RPMI8226 (cell line): ENCODE results near the gene RAPH1.
"Not testable (repeated sequence)": the region's sequence is repeated elsewhere in the genome, so short reads cannot be mapped to it uniquely, and the experiment has no call there.

ENCODE experiments used
- DNase-seq: peaks from one replicate; pipeline ENCODE4 v3.0.0-alpha.2; 2015

The RAPH1 gene

DNA sequence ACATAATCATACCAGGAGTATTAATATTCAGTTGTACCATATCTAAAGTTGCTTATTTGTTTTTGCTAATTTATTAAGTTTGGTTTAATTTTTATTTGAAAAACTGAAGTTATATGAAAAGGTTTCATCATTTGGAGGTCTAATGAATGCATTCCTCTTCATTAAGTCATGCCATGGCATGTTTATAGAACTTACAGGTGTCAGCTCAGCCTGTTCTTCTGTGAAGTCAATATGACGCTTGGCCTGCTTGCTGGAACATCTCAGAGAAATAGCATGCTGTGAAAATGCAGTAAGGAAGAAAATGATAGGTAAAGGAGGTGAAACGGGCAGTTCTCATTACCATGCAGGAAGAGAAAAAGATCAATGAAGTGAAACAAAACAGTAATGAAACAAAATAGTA lies 58.2 kb downstream of the RAPH1 start:
- no peak for DNase-seq

DNA sequence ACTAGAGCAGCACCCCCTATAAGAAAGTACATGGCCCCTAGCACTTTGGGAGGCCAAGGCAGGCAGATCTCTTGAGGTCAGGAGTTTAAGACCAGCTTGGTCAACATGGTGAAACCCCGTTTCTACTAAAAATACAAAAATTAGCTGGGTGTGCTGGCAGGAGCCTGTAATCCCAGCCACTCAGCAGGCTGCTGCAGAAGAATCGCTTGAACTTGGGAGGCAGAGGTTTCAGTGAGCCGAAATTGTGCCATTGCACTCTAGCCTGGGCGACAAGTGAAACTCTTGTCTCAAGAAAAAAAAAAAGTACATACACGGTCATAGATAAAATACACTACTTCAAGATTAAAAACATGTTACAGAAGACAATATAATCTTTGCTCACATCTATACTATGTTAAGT lies 63.8 kb downstream of the RAPH1 start:
- DNase-seq = no peak

DNA sequence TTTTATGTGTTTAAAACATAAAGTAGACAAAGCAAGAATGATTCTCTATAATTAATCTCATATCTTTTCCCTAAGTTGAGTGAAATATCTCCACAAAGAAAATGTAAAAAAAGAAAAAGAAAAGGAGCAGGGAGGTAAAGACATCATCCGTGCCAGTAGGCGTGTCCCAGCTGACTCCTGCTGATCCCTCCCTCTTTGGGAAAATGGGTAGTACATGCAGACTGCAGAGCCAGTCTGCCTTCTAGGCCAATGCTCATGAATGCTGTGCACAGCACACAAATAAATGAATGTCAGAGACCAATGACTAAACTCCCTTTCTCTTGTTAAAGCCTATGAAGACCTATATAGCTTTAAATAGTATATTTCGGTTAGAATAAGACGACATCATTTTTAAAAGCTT lies 64.7 kb downstream of the RAPH1 start:
- DNase-seq = no peak

DNA sequence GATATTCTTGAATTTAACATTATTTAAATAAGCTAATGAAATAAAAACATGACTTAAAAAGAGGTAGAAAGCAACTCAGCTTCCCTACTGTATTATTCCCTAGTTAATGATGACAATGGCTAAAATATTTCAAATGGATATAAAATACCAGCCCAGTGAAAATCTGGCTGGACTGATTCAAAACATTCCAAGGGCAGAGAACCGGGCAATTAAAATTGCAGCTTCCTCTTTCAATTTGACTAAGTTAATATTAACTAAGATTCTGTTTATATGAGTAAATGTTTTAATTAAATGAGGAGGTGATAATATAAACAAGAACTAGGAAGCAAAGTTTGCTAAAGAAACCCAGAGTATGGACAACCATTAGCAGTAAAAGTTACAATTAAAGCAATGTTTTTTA lies 65.6 kb downstream of the RAPH1 start:
- no peak for DNase-seq

DNA sequence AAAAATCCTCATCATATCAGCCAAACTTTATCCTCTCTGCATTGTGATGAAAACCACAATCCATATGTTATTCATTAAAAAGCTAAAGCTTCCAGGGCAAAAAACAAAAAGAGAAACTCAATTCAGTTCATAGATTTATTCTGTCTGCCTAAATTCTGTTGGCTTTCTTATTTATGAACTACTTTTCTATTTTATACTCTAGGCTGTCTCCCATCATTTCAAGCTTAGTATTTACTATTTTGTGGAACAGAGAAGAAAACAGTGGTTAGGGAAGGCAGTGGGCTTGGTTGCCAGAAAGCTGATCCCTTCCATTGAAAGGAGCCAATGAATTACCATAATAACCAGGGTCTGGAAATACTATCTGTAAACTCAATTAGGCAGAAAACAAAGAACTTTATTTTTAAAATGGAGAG lies 71.8 kb downstream of the RAPH1 start:
- no peak for DNase-seq

DNA sequence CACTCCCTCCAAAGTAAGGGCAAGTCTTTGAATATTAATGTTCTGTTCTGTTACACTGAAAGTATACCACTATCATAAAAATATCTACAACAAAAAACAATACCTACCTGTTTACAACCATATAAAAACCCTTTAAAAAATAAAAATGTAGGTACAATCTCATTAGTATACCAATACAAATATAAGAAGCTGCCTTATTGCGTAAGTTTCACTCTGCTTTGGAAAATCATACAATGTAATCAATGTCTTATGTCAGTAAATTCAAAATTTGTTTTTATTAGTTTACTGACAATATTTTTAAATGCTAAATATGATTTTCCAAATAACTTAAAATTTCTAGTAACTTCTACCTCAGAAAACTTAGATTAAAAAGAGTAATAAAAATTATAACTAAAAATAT lies 72.8 kb downstream of the RAPH1 start:
- DNase-seq = no peak

DNA sequence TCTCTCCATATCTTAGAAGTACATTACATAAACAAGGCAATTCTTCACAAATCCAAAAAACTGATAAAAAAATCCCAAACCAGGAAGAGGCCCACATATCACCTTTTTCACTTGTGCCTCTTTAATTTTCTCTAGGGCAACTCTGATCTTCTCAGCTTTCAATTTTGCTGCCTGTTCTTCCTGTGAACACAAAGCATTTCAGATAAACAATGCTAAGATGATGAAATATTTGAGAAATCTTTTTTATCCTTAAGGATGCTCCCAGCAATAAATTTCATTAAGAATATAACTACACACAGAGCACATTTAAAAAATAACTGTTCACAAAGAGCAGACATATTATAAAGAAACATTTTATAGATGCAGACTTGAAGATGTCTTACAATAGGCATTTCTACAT lies 73.4 kb downstream of the RAPH1 start:
- DNase-seq = no peak

DNA sequence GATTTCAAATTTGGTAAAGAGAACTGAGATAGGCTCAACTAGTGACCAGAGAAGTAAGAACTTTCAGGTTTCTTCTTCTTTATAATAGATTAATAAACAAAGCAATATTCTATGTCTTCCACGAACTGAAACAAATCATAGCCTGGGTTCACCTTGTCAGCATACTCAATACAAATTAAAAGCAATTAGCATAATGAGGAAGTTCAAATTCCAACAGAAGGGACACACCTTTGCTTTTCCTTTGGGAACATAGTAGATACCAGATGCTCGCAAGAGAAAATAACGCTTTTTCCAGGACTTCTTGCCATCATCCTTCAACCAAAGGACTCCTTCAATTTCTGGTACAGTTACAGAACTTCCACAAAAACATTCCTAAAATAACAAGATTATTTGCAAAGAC lies 79.9 kb downstream of the RAPH1 start:
- DNase-seq = no peak

DNA sequence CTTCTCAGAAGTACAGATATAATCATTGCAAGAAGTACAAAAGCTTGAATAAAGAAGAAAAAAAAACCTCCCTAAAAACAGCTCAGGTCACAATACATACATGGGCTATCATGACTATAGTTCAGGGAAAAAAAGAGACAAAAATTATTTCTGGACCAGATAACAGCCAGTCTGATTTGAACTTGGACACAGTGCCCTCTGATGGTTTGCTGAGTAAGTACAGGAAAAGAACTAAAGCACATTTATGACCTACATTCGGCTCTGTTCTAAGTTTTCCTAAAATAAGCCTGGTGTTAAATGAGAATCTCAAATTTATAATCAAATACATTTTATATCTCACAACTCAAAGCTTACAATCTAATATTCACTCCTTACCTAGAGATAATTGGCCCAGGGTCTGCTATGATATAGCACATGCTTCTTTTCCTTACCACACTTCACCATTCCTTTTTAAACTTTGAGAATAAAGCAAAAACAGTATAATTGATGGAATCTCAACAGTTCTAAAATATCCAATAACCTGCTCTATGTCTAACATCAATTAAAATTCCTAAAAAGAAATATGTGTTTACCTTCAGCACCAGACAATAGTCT lies 81.1 kb downstream of the RAPH1 start:
- DNase-seq = peak; percentile 55

DNA sequence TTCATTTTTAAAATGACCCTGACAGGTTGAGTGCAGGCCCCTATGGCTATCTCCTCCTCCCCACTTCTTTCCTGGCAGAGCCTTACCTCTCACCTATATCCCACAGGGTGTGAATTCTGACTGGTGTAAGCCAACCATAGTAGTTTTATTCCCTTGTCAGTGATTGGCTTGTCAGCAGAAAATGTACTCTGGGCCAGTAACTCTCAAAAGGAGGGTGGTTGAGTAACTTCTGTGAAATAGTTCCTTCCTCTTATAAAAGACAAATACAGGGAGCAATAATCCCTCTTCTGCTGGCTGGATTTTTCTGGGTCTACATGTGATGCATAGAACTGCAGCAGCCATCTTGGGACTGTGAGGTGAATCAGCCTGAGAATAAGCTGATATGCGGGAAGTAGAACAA lies 83.4 kb downstream of the RAPH1 start:
- no peak for DNase-seq

DNA sequence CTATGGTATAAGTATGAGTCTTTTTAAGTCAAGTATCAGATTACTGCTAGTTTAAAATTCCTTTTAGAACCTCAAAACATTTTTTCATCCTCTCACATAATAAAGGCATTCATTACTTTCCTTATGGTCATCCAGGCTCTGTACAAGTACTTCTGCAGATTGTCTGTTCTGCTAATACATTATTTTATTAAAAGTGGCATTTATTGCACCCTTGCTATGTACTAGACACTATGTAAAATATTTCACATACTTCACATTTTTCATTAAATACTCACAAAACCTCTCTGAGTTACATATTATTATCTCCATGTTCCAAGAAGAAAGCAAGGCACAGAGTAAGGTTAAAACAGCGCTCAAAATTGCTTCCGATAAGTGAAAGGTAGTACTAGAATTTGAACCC lies 84.1 kb downstream of the RAPH1 start:
- DNase-seq = no peak

DNA sequence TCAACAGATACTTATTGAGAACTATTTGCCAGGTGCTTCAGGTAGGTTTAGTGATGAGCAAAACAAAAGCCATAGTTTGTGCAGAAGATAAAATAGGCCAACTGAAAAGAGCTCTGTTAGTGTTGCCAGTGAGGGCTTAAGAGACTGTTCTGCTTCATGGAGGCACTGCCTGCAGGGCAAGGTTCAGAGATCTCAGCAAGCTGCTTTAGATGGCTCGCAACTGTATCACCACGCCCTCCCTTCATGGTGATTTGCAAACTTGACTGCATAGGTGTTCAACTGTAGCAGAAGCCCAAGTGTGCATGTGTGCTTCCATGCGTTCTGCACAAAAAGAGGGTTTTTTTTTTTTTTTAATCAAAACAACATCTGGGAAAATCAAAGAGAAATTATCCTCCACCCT lies 84.5 kb downstream of the RAPH1 start:
- DNase-seq = no peak

DNA sequence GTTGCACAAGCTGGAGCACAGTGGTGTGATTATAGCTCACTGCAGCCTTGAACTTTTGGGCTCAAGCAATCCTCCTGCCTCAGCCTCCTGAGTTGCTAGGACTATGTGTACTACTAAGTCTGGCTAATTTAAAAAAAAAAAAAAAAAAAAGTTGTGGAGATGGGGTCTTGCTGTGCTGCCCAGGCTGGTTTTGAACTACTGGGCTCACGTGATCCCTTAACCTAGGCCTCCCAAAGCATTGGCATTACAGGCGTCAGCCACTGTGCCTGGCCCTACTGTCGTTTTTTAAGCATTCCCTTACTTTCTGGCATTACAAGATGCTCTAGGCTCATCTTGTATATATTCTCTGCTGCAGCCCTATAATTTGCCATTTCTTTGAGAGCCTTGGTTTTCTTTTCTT lies 88.3 kb downstream of the RAPH1 start:
- DNase-seq = no peak

DNA sequence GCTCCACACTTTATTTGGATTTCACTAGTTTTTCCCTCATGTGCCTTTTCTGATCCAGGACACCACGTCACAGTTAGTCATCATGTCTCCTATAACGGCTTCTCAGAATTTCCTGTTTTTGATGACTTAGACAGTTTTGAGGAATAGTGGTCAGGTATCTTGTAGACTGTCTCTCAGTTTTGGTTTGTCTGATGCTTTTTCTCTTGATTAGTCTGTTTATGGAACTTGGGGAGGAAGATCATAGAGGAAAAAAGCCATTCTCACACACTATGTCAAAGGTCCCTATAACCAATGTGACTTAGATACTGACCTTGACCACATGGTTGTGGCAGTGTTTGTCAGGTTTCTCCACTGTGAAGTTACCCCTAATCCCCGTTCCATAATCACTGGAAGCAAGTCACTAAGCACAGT lies 89.0 kb downstream of the RAPH1 start:
- no peak for DNase-seq

DNA sequence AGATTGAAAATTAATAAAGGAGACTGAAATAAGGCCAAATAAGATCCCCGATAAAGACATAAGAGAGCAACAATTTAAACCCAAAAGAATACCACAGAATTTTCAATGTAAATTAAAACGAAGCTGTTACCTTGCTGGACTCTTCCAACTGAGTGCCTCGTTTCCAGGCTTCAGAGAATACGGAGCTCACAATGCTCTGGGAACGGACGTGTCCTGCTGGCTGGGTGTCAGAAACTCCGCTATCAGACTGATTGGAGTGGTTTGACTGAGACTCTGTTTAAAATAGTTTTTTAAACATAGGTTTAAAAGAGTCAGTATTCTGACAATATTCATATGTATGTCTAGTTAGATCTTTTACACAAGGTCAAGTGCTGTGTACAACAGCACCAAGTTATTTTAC lies 90.4 kb downstream of the RAPH1 start:
- DNase-seq = no peak

DNA sequence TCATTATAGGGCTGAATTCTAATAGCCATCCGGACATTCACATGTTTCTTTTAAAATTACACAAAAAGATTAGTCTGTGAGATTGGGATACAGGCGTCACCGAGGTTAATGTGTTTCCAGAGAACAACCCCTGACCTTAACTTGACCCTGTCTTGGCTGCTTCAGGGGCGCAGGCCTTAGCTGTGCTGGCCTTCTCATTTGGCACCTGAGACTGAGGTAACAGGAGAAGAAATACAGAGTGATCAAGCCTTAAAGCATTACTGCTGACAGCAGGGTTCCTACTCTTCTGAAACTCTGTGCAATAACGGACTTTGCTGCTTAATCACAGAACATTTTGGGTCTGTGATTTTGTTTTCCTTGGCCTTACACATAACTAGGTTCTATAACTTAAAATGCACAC lies 92.6 kb downstream of the RAPH1 start:
- no peak for DNase-seq

DNA sequence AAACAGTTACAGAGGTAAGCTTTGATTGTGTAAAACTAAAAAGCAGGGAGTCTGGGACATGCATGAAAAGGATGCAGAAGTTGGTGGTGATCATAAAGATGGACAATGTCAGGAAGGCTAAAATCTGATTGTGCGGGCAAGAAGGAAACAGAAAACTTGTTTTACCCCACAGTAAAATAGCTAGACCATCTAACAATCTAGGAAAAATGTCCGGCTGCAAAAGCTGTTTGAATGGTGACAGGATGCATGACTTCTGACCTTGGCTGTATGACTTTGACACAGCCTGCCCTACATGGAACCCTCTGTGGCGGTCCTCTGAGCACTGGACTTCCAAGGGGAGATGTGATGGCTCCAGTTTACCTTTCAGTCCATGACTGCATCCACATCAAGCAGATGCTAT lies 93.6 kb downstream of the RAPH1 start:
- no peak for DNase-seq

DNA sequence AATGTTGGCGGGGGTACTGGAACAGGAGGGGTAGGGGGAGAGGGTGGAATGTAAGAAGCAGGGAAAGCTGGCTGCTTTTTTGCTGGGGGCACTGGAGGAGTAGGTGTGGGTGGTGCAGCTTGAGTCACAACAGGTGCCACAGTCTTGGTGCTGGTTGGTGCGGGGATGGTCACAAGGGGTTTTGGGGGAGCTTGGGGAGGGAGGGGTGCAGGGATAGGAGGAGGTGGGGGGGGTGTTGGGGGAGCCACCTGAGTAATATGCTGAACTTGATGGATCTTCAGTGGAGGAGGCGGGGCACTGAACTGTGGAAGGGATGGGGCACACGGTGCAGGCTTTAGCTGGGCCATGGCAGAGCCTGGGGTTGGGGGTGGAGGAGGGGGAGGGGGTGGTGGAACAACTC lies 94.4 kb downstream of the RAPH1 start:
- no peak for DNase-seq

DNA sequence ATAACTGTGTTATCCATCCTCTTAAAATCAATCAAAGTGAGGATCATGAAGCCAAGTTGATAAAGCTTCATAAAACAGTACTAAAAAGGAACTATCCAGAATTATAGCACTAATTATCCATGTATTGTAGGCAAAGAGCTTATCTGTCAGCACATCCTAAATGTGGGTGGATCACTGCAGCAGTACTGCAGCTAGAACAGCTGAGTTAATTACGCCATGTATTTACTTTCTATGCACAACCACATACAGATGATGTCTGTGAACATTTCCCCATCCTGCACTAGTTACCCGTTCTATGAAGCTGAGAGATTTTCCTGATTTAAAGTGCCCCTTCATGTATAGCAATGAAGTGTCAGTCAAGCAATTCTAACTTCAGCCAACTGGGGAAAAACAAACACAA lies 96.6 kb downstream of the RAPH1 start:
- no peak for DNase-seq

DNA sequence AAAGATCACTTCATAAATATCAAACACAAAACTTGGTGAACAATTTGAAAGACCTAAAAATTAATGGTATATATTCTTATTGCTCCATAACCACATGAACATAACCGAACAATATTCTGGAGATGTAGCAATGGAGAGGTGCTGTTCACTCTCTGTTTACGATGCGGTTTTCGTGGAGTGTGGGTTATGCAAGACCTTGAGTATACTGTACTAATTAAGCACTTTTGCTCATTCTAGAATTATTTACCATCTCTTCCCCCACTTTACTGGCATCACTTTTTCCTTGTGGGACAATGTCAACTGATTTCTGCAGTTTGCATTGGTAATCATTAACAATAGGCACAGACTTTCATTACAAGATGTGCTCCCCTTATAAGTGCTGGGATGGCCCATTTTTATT lies 97.6 kb downstream of the RAPH1 start:
- DNase-seq = no peak

DNA sequence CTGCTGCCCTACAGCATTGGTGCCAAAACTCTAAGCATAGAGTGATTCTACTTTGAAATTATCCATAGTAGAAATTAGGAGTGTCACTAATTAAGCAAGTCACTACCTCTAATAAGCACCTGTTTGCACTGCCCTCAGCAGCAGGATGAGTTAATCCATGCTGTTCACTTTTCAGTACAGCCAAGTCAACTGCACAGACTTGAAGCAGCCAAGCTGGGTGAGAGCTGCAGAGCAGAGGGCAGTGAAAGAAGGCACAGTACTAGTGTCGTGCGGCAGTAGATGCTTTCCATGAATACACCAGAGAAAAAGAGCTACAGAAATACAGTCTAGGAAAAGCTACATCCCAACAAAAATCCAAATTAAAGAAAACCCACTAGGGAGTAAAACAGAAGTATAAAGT lies 98.6 kb downstream of the RAPH1 start:
- no peak for DNase-seq

DNA sequence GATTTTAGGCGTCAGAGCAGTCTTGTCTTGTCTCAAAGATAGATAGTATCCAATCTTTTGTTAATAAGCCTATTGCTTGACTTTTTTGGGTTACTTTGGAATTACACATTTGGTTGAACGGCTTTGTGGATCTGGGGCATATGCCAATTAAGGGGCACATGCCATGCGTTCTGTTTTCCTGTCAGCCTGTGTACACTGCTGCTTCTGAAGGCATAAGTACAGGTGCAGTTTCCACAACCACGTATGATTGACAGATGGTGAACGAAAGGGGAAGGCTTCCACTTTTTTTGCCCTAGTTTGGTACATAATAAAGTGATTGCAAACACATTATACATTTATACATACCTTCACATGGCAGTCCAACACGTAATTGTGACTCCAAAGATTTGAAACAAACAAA lies 102.3 kb downstream of the RAPH1 start:
- no peak for DNase-seq

DNA sequence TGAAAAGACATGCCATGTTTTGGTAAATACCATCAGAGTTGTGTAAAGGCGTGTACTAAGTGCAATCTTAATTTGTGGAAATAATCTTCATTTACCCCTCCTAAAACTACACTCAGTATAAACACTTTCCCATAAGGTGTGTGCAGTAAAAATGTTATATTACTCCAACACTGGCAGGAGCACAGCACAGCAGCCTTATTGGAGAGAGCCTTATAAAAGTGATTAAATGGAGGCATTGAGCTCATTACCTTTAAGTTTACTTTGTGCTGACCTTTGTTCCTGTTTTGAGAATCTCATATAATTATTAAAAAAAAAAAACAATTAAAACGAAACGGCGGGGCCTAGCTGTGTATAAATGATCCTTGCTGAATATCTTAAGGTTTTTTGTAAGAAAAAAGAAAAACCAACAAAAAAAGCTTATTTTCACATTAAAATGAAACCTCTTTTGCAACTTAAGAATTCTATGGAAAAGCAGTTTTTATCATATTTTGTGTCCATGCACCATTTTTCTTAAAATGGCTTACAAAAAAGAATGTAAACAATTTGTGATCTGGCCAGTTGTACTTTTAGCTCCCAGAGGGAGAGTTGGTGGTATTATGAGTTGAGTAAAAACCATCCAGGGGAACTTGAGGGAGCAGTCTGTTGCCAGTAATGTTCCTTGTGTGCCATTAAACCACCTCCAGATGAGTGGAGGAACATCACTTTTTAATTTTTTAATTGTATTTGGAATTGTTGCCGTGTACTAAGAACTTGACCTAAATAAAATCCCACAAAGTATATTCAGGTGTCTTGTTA lies 103.5 kb downstream of the RAPH1 start:
- no peak for DNase-seq

DNA sequence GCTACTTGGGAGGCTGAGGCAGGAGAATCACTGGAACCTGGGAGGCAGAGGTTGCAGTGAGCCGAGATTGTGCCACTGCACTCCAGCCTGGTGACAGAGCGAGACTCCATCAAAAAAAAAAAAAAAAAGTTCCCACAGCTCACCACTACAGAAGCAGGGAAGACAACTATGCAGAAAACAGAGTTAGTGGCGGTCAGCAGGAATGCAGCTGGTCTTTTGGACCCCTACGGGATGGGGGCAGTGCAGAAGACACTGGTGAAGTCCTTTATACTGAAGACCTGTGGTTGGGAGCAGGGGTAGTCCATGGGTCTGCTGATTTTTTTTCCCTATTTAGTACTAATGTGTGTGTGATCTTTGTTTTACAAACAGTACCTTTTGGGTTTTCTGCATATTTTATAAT lies 105.5 kb downstream of the RAPH1 start:
- DNase-seq = not testable (repeated sequence)

DNA sequence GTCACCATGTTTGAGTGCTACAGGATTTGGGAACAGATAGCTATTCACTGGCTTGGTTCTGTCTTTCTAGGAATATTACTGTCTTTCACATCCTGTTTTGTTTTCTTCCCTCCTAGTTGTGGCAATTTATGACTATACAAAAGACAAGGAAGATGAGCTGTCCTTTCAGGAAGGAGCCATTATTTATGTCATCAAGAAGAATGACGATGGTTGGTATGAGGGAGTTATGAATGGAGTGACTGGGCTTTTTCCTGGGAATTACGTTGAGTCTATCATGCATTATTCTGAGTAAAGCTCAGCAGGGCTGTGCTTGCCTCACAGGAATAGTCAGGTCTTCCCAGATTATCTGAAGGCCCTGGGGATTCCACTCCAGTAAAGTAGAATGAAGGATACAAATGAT lies 108.0 kb downstream of the RAPH1 start:
- DNase-seq = no peak
